CD14-positive monocyte (primary cell): Measurements from ENCODE around the gene INPP5F. TPM values are rescaled to one million over a fixed set of nuclear protein-coding genes. Genes with fewer than 3 reads are reported as not detected.

Source experiments
- DNase-seq, 3 donors: peaks; one replicate each; pipeline ENCODE4 v3.0.0-alpha.2; 2011 to 2022
- H2AFZ ChIP-seq: 2 replicates; pipeline ENCODE4 v1.6.0; 2012; ENCODE audit warnings: mild to moderate bottlenecking, low read depth, low read length, inconsistent platforms; ENCODE audit not compliant: insufficient read depth, poor library complexity, severe bottlenecking
- H3K27ac ChIP-seq, 2 donors: 1 replicate in 1 of 2; 2 replicates in 1 of 2; pipeline ENCODE4 v1.5.1; 2012 to 2013; ENCODE audit warnings: low read length in 2 of 2, control low read depth in 1 of 2, inconsistent platforms in 1 of 2, low read depth in 1 of 2, mild to moderate bottlenecking in 1 of 2
- H3K27me3 ChIP-seq, 2 donors: one replicate each; pipeline versions ENCODE4 v1.6.0 to v1.6.1; 2011 to 2013; ENCODE audit warnings: low read length in 2 of 2; ENCODE audit not compliant: control insufficient read depth in 2 of 2, insufficient read depth in 2 of 2
- H3K36me3 ChIP-seq, 2 donors: replicated peaks in 1 of 2; 1 replicate in 1 of 2; 2 replicates in 1 of 2; pipeline versions ENCODE4 v1.5.1 to v1.6.1; 2012 to 2013; ENCODE audit warnings: low read length in 2 of 2, control low read depth in 1 of 2, inconsistent platforms in 1 of 2, mild to moderate bottlenecking in 1 of 2; ENCODE audit not compliant: insufficient read depth in 2 of 2, control insufficient read depth in 1 of 2
- H3K4me1 ChIP-seq, 2 donors: 1 replicate in 1 of 2; 2 replicates in 1 of 2; pipeline versions ENCODE4 v1.5.1 to v1.6.1; 2012 to 2013; ENCODE audit warnings: low read length in 2 of 2, control low read depth in 1 of 2, inconsistent platforms in 1 of 2, mild to moderate bottlenecking in 1 of 2, moderate library complexity in 1 of 2; ENCODE audit not compliant: insufficient read depth in 2 of 2, control insufficient read depth in 1 of 2
- H3K4me2 ChIP-seq: replicated peaks from 2 replicates; pipeline ENCODE3; 2012; ENCODE audit warnings: low read length, moderate library complexity, mild to moderate bottlenecking; ENCODE audit not compliant: poor library complexity, severe bottlenecking; ENCODE audit errors: extremely low read depth
- H3K4me3 ChIP-seq, 3 experiments: fragments of 200-600 bp in 1 of 3; sonication (generic) in 1 of 3; replicated peaks in 1 of 3; 1 replicate in 2 of 3; 2 replicates in 1 of 3; pipeline ENCODE4 v1.5.1; 2011 to 2013; ENCODE audit warnings: low read length in 3 of 3, mild to moderate bottlenecking in 3 of 3, control low read depth in 2 of 3, low read depth in 2 of 3, inconsistent platforms in 1 of 3, moderate library complexity in 1 of 3
- H3K79me2 ChIP-seq: 2 replicates; pipeline ENCODE4 v1.6.0; 2012; ENCODE audit warnings: mild to moderate bottlenecking, control low read depth, inconsistent platforms, low read length, moderate library complexity; ENCODE audit not compliant: insufficient read depth
- H3K9ac ChIP-seq: 2 replicates; pipeline ENCODE4 v1.6.0; 2017; ENCODE audit warnings: low read length, mild to moderate bottlenecking; ENCODE audit not compliant: insufficient read depth, poor library complexity, severe bottlenecking
- H3K9me3 ChIP-seq, 2 donors: replicated peaks in 1 of 2; 1 replicate in 1 of 2; 2 replicates in 1 of 2; pipeline versions ENCODE4 v1.5.1 to v1.6.1; 2012 to 2013; ENCODE audit warnings: low read length in 2 of 2, control low read depth in 1 of 2; ENCODE audit not compliant: control insufficient read depth in 1 of 2, insufficient read depth in 1 of 2
- H4K20me1 ChIP-seq: 2 replicates; pipeline ENCODE4 v1.6.0; 2012; ENCODE audit warnings: mild to moderate bottlenecking, low read length, control low read depth, moderate library complexity; ENCODE audit not compliant: insufficient read depth
- H3K27ac Mint-ChIP-seq, 7 donors: one replicate each; pipeline ENCODE4 v1.8.0; 2020; ENCODE audit warnings: mild to moderate bottlenecking in 7 of 7, mixed read lengths in 7 of 7, moderate library complexity in 6 of 7, inconsistent platforms in 2 of 7
- H3K27me3 Mint-ChIP-seq, 3 donors: one replicate each; pipeline ENCODE4 v1.8.0; 2021 to 2022; ENCODE audit warnings: low read depth in 3 of 3, mild to moderate bottlenecking in 3 of 3, mixed read lengths in 3 of 3, moderate library complexity in 3 of 3, inconsistent platforms in 1 of 3
- H3K36me3 Mint-ChIP-seq, 2 donors: one replicate each; pipeline ENCODE4 v1.8.0; 2020; ENCODE audit warnings: mixed read lengths in 2 of 2, inconsistent platforms in 1 of 2, mild to moderate bottlenecking in 1 of 2
- H3K4me1 Mint-ChIP-seq: one replicate; pipeline ENCODE4 v1.8.0; 2020; ENCODE audit warnings: mild to moderate bottlenecking, mixed read lengths
- H3K4me3 Mint-ChIP-seq, 2 donors: one replicate each; pipeline ENCODE4 v1.8.0; 2020; ENCODE audit warnings: mild to moderate bottlenecking in 2 of 2, mixed read lengths in 2 of 2, moderate library complexity in 1 of 2
- H3K9me3 Mint-ChIP-seq, 7 donors: one replicate each; pipeline ENCODE4 v1.8.0; 2020 to 2022; ENCODE audit warnings: mixed read lengths in 7 of 7, mild to moderate bottlenecking in 6 of 7, moderate library complexity in 6 of 7, inconsistent platforms in 2 of 7
- WGBS: methylation state at CpG from one replicate; pipeline ENCODE4 v1.1.5; 2013; ENCODE audit warnings: missing lambda C conversion rate; ENCODE audit not compliant: insufficient coverage; 5-methylcytosine and 5-hydroxymethylcytosine counted together
- intact Hi-C, 2 donors: fragments of 100-400 bp; cut with micrococcal nuclease; formaldehyde crosslinking; loops; one replicate each; pipeline versions ENCODE4 v1.15.0 to v1.15.1; 2023
- polyA plus RNA-seq, 3 donors: library from polyadenylated mRNA; depleted of rRNA in 1 of 3; unstranded in 2 of 3; stranded (reverse) in 1 of 3; fragments of 300-500 nt in 2 of 3; fragments of >200 nt in 1 of 3; fragmentation: Illumina TruSeq in 2 of 3; gene quantifications; 1 replicate in 2 of 3; 2 replicates in 1 of 3; pipeline ENCODE4 v1.2.3, GENCODE V29; 2012 to 2021
- TF ChIP-seq, protein P1 (sequence below): fragments of 200-600 bp; IDR thresholded peaks from one replicate; pipeline ENCODE4 v1.8.0; 2022; ENCODE audit warnings: antibody characterized with exemption, mild to moderate bottlenecking

Gene INPP5F
- polyA plus RNA-seq, 3 donors: 5.1 to 6.9 (median 5.4) TPM

DNA sequence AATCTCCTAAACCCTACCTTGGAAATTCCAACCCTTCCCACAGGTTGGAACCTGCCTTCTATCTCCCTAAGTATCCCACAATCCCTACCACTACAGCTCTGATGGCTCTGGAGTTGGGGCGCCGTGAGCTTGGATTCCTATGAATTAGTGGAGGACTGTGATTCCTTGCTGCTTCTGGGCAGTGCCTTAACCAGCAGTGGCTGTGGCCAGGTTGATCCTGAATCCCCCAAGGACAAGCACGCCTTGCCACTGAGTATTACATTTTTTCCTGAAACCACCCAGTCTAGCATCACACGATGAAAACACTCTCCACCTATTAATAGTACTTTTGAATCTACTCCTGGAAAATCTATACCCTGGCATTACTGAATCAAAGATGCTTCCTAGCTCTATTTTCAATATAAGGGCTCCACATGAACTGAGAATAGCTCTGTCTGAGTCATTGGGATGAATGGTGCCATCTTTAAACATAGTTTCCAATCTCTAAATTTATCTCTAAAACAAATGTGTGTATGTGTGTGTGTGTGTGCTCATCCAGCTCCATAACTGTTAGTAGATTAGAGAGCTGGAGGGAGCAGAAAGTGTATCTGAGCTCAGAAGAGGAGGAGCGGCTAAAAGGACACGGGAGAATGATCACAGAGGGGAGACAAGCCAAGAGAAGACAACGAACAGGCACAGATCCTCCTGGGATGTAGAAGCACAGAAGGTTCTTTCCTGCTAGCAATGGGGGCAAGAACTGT is 11.9 kb upstream of the INPP5F start:
- Histone ChIP-seq H3K9me3 (peaks cover 0 to 8% of the 10 kb centered on the region in 2 donors), H3K4me1 (no peaks in the 10 kb centered on the region), H3K4me3 (no peak overlapping the region), H3K36me3 (no peaks in the 10 kb centered on the region), H3K4me2 (no peak overlapping the region), H3K79me2 (no peaks in the 10 kb centered on the region), H4K20me1 (no peaks in the 10 kb centered on the region), H3K27ac (no peak overlapping the region), H2AFZ (no peak overlapping the region), H3K27me3 (no peaks in the 10 kb centered on the region), H3K9ac (no peak overlapping the region)
- no peak overlapping the region for H3K4me3 Mint-ChIP-seq
- H3K27me3 Mint-ChIP-seq: peaks cover 0 to 2% (median 1%) of the 10 kb centered on the region in 3 donors
- H3K9me3 Mint-ChIP-seq: peaks cover 0 to 8% (median 4%) of the 10 kb centered on the region in 7 donors
- no peak for DNase-seq
- intact Hi-C loops: no loop called here
- no peaks in the 10 kb centered on the region for H3K36me3 Mint-ChIP-seq
- H3K4me1 Mint-ChIP-seq: no peaks in the 10 kb centered on the region
- peak overlapping the region in 2 of 7 donors; percentile 16 to 54 for H3K27ac Mint-ChIP-seq
- TF ChIP-seq, protein P1, sequence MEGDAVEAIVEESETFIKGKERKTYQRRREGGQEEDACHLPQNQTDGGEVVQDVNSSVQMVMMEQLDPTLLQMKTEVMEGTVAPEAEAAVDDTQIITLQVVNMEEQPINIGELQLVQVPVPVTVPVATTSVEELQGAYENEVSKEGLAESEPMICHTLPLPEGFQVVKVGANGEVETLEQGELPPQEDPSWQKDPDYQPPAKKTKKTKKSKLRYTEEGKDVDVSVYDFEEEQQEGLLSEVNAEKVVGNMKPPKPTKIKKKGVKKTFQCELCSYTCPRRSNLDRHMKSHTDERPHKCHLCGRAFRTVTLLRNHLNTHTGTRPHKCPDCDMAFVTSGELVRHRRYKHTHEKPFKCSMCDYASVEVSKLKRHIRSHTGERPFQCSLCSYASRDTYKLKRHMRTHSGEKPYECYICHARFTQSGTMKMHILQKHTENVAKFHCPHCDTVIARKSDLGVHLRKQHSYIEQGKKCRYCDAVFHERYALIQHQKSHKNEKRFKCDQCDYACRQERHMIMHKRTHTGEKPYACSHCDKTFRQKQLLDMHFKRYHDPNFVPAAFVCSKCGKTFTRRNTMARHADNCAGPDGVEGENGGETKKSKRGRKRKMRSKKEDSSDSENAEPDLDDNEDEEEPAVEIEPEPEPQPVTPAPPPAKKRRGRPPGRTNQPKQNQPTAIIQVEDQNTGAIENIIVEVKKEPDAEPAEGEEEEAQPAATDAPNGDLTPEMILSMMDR: no peak
- 93% methylated on average over 6 of the region's 7 CpGs for WGBS

DNA sequence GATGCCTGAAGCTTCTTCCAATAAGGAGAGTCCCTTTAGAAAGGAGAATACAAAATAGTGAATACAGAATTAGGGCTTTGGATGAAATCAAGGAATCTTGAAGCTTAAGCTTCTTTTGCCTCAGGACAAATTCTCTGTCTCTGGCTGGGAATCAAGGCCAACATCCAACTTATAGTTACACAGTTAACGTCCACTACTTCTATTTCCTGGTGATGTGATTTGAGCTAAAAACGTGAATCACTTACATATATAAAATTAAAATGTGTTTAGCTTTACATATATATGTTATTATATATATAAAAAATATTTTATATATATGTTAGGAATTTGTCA is 11.4 kb upstream of the INPP5F start:
- no peak for DNase-seq
- Histone ChIP-seq H3K27me3 (no peaks in the 10 kb centered on the region), H3K36me3 (no peaks in the 10 kb centered on the region), H3K4me2 (no peak overlapping the region), H3K27ac (no peak overlapping the region), H3K9me3 (peaks cover 0 to 8% of the 10 kb centered on the region in 2 donors), H2AFZ (no peak overlapping the region), H3K79me2 (no peaks in the 10 kb centered on the region), H4K20me1 (no peaks in the 10 kb centered on the region), H3K4me3 (no peak overlapping the region), H3K9ac (no peak overlapping the region), H3K4me1 (no peaks in the 10 kb centered on the region)
- Mint-ChIP-seq H3K9me3 (peaks cover 0 to 8% (median 4%) of the 10 kb centered on the region in 7 donors), H3K4me3 (no peak overlapping the region), H3K4me1 (no peaks in the 10 kb centered on the region), H3K27ac (no peak overlapping the region), H3K36me3 (no peaks in the 10 kb centered on the region), H3K27me3 (peaks cover 0 to 2% (median 1%) of the 10 kb centered on the region in 3 donors)
- intact Hi-C loops: no loop called here
- no CpG with 5 or more reads among the region's 2 CpGs for WGBS
- TF ChIP-seq, protein P1: no peak
